Ammon's horn (tissue), 1 donor: Measurements from ENCODE around the gene APBB3.

Source experiments
- DNase-seq: peaks from one replicate; pipeline ENCODE4 v3.0.0-alpha.2; 2016; ENCODE audit warnings: low spot score

Gene APBB3

DNA sequence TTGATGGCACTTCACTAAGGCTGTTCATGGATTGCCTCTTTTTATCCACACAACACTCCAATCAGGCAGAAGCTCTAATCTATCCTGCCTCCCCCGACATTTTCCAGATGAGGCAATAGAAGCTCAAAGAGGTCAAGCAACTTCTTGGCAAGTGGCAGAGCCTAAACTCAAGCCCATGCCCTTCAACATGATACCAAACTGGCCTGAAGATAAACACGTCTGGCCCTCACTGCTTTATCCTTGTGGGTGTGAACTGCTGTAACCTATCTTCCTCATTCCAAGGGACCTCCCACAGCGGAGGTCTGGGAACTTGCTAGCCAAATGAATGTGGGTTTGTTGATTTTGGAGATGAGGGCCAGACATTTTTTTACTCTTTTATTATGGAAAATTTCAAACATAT lies 9.8 kb upstream of the APBB3 start:
- DNase-seq, result no peak

DNA sequence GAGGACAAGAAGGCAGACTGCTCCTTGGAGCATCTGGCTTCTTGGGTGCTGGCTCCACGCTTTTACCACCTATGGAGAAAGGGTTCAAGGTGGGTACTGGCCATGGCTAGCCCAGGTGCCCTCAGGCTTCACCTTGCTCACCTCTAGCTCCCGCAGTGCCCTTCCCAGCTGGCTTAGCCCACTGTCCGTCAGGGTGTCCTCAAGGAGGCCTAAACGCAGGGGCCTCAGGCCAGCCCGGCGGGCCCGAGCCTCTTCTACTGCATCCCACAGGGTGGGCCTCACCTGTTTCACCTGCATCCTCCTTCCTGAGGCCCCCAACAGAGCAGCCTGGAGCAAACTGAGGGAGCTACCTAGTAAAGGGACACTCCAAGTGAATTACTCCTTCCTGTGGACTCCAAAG lies 9.3 kb upstream of the APBB3 start:
- no peak for DNase-seq

DNA sequence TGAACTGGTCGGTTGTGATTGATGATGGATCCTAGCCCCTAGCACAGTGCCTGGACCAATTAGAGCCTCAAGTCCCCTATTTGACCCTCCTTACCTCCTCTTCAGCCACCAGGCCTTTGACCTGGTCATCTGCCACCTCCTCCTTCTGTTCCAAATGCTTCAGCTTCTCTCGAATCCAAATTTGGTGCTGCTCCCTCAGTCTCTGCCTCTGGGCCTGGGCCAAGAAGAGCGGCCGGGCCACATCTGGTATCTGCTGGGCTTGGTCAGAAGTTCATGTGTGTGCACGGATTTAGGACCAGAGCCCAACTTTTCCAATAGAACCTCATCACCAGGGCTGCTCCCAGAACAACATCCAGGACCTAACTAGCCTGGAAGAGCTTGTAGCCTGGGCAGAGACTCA lies 6.7 kb upstream of the APBB3 start:
- DNase-seq, result no peak

DNA sequence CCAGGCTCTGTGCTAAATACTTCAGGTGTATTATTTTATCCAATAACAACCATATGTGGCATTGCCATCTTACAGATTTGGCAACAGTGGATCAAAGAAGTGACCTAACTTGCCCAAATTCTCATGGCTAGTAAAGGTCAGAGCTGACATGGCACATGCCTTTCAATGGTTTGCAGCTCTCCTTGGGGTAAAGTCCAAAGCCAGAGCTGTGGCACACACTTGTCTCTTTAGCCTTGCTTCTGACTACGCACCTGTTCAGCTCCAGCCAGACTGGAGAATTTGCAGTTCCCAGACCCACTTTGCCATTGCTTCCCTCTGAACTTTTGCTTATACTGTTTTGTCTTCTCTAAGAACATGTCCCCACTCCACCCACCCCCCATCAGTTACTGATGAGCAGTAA lies 6.1 kb upstream of the APBB3 start:
- no peak for DNase-seq

DNA sequence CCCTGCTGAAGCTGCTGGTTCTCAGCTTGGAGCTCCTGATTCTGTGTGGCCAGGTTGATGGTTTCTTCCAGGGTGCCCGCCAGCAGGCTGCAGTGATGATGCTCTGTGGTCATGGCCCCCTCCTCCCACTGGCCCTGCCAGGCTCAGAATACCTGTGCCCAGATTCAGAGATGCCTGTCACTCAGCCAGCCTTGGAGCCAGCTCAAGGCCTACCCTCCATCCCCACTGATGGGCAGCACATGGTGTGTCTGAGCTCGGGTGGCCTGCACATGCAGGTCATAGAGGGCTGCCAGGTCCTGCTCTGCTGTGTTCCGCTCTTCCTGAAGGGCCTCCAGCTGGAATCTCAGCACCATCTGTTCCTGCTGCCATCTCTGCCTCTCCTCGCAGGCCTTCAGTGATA lies 5.7 kb upstream of the APBB3 start:
- no peak for DNase-seq

DNA sequence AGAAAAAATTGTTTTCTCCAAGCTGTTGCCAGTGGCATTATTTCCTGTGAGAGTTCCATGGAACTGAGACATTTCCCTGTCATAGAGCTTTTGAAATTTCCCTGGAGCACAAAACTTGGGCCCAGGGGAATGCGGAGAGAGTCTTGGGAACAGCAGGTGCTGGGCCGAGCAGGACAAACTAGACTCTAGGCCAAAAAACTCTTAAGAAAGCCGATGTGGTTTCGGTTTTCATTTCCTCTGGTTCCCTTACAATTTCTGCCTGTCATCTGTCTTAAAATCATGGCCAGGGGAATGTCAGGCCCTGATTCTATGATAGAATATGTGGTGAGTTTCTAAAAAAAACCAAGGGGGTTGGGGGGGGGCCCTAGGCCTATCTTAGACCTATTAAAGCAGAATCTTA lies 4.8 kb upstream of the APBB3 start:
- DNase-seq, result peak; percentile 17

DNA sequence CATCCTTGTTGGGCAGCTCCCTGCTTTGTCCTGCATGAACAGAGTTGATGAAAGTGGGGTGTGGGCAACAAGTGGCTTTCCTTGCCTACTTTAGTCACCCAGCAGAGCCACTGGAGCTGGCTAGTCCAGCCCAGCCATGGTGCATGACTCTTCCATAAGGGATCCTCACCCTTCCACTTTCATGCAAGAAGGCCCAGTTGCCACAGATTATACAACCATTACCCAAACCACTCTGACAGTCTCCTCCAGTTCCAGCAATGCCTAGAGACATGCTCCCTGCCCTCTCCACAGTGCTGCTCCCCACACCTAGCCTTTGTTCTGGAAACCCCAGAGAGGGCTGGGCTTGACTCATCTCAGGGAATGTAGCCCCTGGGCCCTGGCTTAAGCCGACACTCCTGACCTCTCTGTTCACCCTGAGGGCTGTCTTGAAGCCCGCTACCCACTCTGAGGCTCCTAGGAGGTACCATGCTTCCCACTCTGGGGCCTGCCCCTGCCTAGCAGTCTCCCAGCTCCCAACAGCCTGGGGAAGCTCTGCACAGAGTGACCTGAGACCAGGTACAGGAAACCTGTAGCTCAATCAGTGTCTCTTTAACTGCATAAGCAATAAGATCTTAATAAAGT lies 4.2 kb upstream of the APBB3 start:
- peak; percentile 1 for DNase-seq

DNA sequence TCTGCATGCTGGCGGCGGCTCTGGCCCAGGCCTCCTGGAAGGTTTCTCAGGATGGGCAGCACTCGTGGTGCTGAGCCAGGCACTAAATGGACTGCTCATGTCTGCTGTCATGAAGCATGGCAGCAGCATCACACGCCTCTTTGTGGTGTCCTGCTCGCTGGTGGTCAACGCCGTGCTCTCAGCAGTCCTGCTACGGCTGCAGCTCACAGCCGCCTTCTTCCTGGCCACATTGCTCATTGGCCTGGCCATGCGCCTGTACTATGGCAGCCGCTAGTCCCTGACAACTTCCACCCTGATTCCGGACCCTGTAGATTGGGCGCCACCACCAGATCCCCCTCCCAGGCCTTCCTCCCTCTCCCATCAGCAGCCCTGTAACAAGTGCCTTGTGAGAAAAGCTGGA lies 3.5 kb upstream of the APBB3 start:
- DNase-seq, result no peak

DNA sequence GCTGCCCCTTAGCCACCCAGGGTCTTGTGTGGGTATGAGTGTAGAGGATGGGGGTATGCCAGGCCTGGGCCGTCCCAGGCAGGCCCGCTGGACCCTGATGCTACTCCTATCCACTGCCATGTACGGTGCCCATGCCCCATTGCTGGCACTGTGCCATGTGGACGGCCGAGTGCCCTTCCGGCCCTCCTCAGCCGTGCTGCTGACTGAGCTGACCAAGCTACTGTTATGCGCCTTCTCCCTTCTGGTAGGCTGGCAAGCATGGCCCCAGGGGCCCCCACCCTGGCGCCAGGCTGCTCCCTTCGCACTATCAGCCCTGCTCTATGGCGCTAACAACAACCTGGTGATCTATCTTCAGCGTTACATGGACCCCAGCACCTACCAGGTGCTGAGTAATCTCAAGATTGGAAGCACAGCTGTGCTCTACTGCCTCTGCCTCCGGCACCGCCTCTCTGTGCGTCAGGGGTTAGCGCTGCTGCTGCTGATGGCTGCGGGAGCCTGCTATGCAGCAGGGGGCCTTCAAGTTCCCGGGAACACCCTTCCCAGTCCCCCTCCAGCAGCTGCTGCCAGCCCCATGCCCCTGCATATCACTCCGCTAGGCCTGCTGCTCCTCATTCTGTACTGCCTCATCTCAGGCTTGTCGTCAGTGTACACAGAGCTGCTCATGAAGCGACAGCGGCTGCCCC lies 2.9 kb upstream of the APBB3 start:
- peak; percentile 2 for DNase-seq

DNA sequence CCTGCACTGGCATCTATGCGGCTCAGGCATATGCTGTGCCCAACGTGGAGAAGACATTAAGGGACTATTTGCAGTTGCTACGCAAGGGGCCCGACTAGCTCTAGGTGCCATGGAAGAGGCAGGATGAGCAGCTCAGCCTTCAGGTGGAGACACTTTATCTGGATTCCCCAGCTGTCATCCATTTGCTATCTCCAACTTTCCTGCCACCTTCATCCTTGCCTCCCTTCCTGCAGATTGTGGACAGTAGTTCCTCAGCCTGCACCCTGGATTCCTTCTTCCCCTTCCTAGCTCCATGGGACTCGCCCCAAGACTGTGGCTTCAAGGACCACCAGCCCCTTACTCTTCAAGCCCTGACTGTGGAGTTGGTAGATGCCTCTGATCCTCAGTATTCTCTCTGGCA lies 2.3 kb upstream of the APBB3 start:
- DNase-seq, result peak; percentile 1

DNA sequence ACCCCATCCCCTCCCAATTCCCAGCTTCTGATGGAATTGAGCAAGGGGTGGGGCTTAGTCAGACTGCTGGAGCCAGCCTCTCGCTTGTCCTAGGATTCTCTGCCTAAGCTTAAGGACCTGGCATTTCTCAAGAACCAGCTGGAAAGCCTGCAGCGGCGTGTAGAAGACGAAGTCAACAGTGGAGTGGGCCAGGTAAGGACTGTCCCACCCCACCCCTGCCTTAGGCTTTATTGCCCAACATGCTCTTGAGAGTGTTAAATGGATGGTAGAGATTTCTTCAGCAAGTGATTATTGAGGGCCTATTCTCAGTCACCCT lies 1.3 kb upstream of the APBB3 start:
- no peak for DNase-seq

DNA sequence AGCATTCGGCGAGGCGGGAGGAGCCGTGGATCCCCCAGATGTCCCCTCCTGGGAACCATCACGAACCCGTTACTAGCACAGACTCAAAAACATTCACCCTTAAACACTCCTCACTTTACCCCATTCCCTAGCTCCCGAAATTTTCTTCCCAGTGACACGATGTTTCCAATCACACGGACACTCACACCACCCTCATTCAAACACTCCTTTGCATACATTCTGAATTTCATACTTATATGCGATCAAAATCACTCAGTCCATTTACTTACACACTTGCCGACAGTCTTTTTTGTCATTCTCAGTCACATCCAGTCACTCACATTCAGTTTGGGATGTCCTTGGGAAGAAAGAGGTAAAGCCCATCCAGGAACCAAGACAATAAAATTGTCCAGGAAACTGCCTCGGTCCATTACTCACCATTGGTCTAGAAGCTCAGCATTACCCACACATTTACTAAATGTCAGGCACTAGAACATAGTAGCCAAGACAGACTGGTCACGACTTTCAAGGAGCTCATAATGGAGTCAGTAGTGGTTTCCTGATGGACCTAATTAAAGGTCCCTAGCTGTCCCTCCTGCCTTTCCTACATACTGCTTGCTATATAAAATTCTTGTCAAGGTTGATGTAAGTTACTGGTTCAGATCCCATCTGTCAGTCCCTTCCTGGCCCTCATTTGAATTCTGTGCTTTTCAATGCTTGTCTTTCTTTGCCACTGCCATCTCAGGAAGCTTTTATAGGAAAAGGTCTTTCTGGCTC lies 804 bp upstream of the APBB3 start:
- no peak for DNase-seq

DNA sequence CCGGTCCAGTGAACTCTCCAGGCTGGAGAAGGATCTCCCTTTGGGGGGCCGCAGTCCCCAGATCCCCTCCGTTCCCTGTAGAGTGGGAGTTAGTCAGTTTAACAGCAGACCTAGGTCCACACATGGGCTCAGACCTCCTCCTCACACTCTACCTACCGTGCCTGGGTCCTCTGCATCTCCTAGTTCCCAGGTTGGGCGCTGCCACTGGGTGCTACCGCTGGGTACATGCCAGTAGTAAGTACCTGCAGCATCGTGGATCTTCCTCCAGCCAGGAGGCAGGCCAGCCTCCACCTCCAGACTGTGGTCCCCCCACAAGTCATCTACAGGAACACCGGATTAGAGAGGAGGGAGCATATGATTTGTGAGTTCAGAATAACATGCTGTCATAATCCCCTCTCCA lies 802 bp downstream of the APBB3 start:
- DNase-seq, result peak; percentile 36

DNA sequence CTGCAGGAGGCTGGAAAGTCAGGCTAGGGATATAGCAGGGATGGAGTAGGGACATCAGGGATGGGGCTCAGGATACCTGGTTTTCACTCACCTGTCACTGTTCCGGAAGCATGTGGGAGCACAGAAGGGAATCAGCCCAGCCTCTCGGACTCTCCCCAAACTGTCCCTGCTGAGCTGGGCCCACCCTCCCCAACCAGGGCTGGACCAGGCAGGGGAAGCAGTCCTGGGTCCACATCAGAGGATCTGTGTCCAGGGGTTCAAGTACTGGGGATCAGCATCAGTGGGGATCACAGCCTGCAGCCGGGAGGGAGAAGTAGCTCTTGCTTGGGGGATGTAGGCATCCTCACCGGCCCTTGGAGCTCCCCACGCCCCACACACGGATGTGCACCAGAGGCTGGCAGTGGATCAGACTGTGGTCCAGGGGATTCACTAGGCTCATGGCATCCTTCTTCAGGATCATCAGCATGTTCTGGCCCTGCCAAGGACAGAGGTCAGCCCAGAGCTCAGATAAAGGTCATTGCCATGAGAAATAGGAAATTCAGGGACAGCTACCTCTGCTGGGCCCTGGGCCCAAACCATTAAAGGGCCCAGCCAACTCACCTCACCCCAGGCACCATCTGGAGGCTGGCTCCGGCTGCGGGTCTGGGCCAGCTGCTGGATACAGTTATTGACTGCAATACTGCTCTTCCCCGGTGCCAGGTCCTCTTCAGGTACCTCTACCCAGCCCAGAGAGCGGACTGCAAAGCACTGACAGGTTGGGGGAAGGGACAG lies 2.5 kb downstream of the APBB3 start:
- DNase-seq, result no peak

DNA sequence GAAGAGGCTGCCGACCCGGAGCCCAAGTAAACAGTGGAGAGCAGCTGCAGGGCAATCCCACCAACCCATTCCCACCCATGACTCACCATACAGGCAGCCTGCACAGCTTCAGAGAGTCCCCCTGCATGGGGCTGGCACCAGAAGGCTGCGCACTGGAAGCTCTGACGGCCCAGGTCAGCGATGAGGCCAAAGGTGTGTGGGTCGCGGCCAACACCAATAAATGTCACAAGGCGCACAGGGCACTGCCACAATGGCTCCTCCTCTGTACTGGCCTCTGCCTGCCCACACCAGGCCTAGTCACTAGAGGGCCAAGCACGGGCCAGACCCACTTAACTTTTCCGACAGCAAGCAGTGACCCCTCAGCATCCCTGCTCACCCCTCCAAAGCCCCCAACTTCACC lies 4.2 kb downstream of the APBB3 start:
- DNase-seq, result no peak

DNA sequence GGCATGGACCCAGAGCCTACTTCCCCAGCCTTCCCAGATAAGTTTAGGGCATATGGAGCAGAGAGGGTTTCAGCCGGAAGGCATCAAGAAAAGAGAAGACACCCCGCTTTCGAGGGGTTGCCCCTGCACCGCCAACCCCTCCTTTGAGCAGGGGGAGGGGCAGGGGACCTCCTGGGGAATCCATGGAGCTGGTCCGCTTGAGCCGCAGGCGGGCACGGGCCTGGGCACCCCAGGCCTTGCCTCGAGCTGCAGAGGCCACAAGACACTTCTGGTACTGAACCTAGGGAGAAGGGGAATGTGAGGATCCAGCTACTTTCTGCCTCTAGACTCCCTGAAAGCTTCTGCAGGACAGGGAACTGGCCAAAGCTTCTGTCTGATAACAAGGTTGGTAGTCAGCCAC lies 5.9 kb downstream of the APBB3 start:
- DNase-seq, result no peak

DNA sequence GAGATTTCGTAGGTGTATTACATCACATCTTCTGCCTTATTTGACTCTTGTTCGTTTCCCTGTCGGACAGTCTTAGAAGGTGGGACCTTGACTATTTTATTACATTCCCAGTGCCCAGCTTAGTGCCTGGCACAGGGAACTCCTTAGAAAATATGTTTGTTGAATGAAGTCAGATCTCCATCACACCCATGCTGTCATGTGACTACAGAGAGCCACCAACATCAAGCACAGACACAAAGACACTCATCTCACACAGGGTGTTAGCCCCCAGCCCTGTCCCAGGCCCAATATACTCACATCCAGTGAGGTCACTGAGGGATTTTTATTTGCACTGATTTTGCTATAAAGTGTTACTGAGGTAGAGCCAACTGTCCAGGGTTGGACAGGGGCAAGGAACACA lies 6.4 kb downstream of the APBB3 start:
- no peak for DNase-seq

DNA sequence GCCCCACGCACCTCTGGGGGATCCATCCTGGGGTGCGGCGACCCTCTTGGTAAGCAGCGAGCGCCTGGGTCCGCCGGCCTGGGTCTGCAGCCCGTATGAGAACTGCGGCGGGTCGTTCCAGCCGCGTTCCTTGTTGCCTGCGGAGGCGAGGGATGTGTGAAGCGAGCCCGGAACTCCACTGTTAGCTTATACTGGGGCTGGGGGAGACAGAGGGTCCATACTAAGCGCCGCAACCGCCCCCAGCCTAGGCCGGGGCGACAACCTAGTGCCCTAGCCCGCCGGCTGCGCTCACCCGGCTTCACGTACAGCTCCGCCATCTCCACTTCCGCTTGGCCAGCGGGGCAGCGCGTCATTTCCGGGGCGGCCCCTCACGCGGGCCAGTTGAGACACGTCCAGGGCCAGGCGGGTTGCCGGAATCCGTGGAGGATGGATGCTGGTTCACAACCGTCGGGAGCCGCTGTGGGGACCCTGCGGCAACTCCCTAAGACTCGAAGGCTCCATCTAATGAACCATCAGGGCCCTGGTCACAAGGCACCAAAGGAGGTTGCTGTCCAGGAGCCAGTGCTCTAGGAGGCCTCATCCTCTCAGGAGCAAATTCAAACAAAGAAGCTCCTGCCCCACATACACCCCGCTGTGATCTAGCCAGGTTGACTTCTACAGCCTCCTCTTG lies 7.1 kb downstream of the APBB3 start, which contains the start of gene SRA1:
Gene SRA1, minus strand, starts transcription at position 338 of the 670 bp plus-strand sequence. Its CDS starts 21 bp downstream, at position 317.
- peak; percentile 96 for DNase-seq

DNA sequence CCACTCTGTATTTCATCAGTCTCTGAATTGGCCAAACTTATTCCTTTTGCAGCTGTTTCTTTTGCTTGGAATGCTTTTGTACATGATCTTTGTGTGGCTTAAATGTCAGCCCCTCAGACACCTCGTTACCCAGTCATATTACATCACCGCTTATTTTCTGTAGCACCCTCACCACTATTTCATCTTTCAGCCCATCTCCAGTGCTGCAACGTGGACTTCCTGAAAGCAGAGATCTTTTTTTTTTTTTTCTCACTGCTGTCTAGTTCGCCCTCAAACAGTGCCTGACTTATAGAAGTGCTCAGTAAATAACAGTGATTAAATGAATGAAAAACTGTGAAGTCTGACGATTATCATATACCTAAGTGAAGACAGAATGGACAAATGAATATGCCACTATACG lies 8.0 kb downstream of the APBB3 start:
- DNase-seq, result no peak

DNA sequence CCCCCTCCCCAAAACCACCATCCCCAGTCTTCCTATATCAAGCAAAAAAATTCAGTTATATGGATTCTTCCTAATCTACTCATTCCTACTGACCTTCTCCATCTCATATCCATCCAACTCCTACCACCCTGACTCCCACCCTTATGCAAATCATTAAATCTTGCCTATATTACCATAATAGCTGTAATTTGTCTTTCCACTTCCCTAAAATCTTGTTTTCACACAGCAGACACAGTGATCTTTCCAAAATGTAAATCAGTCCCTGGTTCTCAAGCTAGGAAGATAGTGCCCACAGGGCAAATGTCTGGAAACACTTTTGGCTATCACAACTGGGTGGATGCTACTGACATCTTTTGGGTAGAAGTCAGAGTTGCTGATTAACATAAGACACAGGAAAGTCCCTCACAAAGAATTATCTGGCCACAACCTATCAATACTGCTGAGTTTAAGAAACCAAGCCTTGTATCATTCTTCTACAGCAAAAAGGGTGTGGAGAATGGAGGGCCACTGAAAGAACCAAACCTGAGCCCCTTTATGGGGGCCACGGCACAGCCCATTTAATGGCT lies 8.6 kb downstream of the APBB3 start:
- no peak for DNase-seq

DNA sequence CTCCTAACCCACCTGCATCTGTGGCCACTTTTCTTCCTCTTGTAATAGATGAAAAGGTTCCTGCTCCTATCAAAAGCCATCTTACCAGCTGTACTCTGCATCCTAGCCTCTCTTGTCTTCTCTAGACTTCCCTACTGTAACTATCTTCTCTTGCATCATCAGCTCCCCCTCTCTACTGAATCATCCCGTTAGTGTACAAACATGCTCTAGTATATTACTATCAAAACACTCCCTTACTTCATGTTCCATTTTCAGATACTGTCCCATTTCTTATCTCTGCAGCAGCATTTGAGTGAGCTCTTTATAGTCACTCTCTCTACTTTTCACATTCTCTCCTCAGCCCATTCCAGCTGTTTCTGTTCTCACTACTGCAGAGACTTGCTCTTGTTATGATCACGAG lies 9.9 kb downstream of the APBB3 start:
- DNase-seq, result no peak

DNA sequence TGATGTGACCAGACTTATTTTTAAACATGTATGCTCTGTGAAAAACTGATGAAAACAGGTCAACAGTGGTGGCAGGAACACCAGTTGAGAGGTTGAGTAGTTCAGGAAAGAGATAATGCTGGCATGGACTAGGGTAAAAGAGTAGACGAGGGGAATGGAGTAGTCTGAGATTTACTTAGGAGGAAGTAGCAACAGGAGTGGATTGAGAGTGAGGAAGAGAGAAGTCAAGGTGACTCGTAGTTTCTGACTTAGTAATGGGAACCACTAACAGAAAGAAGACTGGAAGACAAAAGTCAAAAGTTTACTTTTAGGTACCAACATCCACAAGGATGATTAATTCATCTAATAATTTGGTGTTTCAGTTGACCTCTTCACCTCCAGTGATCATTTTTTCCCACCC lies 10.7 kb downstream of the APBB3 start:
- DNase-seq, result no peak
